Panc1 (cell line): ENCODE measurements around the gene EEF1A2. TPM values are rescaled to one million over a fixed set of nuclear protein-coding genes. Genes with fewer than 3 reads are reported as not detected.

Experiments used
- ATAC-seq: fragments of 200-7000 bp; cut with Tn5 transposase; 2 replicates; pipeline ENCODE4 v1.9.1; 2020; ENCODE audit warnings: mild to moderate bottlenecking, moderate library complexity
- BruUV-seq: library from RNA; stranded (reverse); fragments of 400-500 nt; replicated peaks from 2 replicates; lab custom pipeline; 2021; lab: Mats Ljungman, UMichigan
- CTCF ChIA-PET: fragments of 300-600 bp; sonication (Branson Sonifier 250); formaldehyde crosslinking; loops from one replicate; lab custom pipeline; 2022; ENCODE audit warnings: antibody characterized with exemption; lab: Charles Lee
- POLR2A ChIA-PET: fragments of 300-600 bp; sonication (Branson Sonifier 250); formaldehyde crosslinking; loops from one replicate; lab custom pipeline; 2022; ENCODE audit warnings: antibody characterized with exemption; lab: Charles Lee
- DNase-seq: peaks from one replicate; pipeline ENCODE4 v3.0.0-alpha.2; 2010; ENCODE audit warnings: low read depth, low spot score
- H3K27ac ChIP-seq: 2 replicates; pipeline ENCODE4 v1.5.1; 2011; ENCODE audit warnings: mild to moderate bottlenecking, low read length, inconsistent platforms
- H3K27me3 ChIP-seq: fragments of 200-500 bp; sonication (Bioruptor generic); 2 replicates; pipeline ENCODE4 v1.6.0; 2014; ENCODE audit warnings: low read length, inconsistent platforms; ENCODE audit not compliant: control insufficient read depth, insufficient read depth
- H3K36me3 ChIP-seq: fragments of 200-500 bp; sonication (Bioruptor generic); 2 replicates; pipeline ENCODE4 v1.5.1; 2014; ENCODE audit warnings: inconsistent platforms, mild to moderate bottlenecking, low read length, moderate library complexity; ENCODE audit not compliant: control insufficient read depth, insufficient read depth
- H3K4me1 ChIP-seq: 2 replicates; pipeline ENCODE4 v1.5.1; 2011; ENCODE audit warnings: inconsistent platforms, mild to moderate bottlenecking, low read length, moderate library complexity; ENCODE audit not compliant: control insufficient read depth, insufficient read depth
- H3K4me3 ChIP-seq, 2 experiments: 2 replicates each; pipeline ENCODE4 v1.5.1; 2011 to 2012; ENCODE audit warnings: low read depth in 2 of 2, low read length in 2 of 2, mild to moderate bottlenecking in 2 of 2, inconsistent platforms in 1 of 2, moderate library complexity in 1 of 2
- H3K9me3 ChIP-seq: fragments of 200-500 bp; sonication (Bioruptor generic); 2 replicates; pipeline ENCODE4 v1.5.1; 2014; ENCODE audit warnings: low read depth, mild to moderate bottlenecking, inconsistent platforms, low read length, moderate library complexity; ENCODE audit not compliant: control insufficient read depth, insufficient read depth
- POLR2AphosphoS5 ChIP-seq: IDR thresholded peaks from 2 replicates; pipeline ENCODE4 v1.6.1; 2012; ENCODE audit warnings: mild to moderate bottlenecking, low read depth, low read length, moderate library complexity
- SIN3A ChIP-seq: IDR thresholded peaks from 2 replicates; pipeline ENCODE4 v1.6.1; 2012; ENCODE audit warnings: low read depth, mild to moderate bottlenecking, low read length, moderate library complexity, borderline replicate concordance; ENCODE audit not compliant: insufficient read depth
- TCF7L2 ChIP-seq: IDR thresholded peaks from 2 replicates; pipeline ENCODE4 v1.6.1; 2011; ENCODE audit warnings: mild to moderate bottlenecking, low read depth, low read length, inconsistent platforms
- in situ Hi-C: cut with HindIII; loops from 2 replicates; pipeline ENCODE4 v1.10.0; 2016; ENCODE audit warnings: low sequenced_read_pairs, low pct_unique_long_range_greater_than_20kb
- intact Hi-C: fragments of 100-400 bp; cut with micrococcal nuclease; formaldehyde crosslinking; loops from one replicate; pipeline ENCODE4 v1.10.0; 2022; ENCODE audit not compliant: unreplicated experiment
- total RNA-seq: library from RNA; stranded (reverse); gene quantifications from one replicate; pipeline ENCODE4 v1.2.1, GENCODE V29; 2021; ENCODE audit not compliant: unreplicated experiment
- TF ChIP-seq, protein P1 (sequence below): fragments of 450-650 bp; IDR thresholded peaks from 2 replicates; pipeline ENCODE4 v1.5.1; 2017; ENCODE audit warnings: mild to moderate bottlenecking
- TF ChIP-seq, protein P2 (sequence below), 2 experiments: IDR thresholded peaks; 2 replicates each; pipeline ENCODE4 v1.6.1; 2011 to 2012; ENCODE audit warnings: low read depth in 2 of 2, control low read depth in 1 of 2, low read length in 1 of 2, mild to moderate bottlenecking in 1 of 2, moderate library complexity in 1 of 2; ENCODE audit not compliant: insufficient read depth in 1 of 2

EEF1A2 gene
- total RNA-seq, 1 experiment from 2014 or later: 178 TPM

DNA sequence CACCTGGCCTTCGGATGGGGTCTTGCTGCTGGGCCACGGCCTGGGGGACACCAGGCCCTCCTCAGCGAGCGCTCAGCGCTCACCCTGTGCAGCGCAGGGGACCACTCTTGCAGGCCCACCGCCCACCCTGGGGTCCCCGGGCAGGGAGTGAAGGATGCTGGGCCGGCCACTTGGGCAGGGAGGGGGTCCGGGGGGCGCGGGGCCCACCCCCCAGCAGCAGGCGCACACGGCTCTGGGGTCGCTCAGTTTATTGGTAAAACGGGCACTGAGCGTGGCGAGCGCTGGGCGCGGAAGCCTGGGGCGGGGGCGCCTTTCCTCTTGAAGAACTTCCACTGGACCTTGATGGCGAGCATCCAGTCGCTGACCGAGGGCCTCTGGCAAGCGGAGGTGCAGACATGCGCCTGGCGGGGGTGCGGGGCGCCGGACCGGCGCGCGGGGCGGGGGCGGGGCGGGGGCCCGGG is 11.1 kb downstream of the EEF1A2 start:
- Histone ChIP-seq H3K27ac (no peak overlapping the region), H3K36me3 (no peaks in the 10 kb centered on the region), H3K27me3 (no peaks in the 10 kb centered on the region), H3K4me1 (peaks cover 18% of the 10 kb centered on the region), H3K4me3 (no peak overlapping the region), H3K9me3 (no peaks in the 10 kb centered on the region)
- TF ChIP-seq, protein P1, sequence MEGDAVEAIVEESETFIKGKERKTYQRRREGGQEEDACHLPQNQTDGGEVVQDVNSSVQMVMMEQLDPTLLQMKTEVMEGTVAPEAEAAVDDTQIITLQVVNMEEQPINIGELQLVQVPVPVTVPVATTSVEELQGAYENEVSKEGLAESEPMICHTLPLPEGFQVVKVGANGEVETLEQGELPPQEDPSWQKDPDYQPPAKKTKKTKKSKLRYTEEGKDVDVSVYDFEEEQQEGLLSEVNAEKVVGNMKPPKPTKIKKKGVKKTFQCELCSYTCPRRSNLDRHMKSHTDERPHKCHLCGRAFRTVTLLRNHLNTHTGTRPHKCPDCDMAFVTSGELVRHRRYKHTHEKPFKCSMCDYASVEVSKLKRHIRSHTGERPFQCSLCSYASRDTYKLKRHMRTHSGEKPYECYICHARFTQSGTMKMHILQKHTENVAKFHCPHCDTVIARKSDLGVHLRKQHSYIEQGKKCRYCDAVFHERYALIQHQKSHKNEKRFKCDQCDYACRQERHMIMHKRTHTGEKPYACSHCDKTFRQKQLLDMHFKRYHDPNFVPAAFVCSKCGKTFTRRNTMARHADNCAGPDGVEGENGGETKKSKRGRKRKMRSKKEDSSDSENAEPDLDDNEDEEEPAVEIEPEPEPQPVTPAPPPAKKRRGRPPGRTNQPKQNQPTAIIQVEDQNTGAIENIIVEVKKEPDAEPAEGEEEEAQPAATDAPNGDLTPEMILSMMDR: no peak
- TF ChIP-seq SIN3A (no peak), TCF7L2 (no peak), POLR2AphosphoS5 (no peak)
- TF ChIP-seq, protein P2, sequence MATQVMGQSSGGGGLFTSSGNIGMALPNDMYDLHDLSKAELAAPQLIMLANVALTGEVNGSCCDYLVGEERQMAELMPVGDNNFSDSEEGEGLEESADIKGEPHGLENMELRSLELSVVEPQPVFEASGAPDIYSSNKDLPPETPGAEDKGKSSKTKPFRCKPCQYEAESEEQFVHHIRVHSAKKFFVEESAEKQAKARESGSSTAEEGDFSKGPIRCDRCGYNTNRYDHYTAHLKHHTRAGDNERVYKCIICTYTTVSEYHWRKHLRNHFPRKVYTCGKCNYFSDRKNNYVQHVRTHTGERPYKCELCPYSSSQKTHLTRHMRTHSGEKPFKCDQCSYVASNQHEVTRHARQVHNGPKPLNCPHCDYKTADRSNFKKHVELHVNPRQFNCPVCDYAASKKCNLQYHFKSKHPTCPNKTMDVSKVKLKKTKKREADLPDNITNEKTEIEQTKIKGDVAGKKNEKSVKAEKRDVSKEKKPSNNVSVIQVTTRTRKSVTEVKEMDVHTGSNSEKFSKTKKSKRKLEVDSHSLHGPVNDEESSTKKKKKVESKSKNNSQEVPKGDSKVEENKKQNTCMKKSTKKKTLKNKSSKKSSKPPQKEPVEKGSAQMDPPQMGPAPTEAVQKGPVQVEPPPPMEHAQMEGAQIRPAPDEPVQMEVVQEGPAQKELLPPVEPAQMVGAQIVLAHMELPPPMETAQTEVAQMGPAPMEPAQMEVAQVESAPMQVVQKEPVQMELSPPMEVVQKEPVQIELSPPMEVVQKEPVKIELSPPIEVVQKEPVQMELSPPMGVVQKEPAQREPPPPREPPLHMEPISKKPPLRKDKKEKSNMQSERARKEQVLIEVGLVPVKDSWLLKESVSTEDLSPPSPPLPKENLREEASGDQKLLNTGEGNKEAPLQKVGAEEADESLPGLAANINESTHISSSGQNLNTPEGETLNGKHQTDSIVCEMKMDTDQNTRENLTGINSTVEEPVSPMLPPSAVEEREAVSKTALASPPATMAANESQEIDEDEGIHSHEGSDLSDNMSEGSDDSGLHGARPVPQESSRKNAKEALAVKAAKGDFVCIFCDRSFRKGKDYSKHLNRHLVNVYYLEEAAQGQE (IDR thresholded peaks at IDR 0.05; ENCODE audit: insufficient read depth in 1 of 2, low read depth in 2 of 2, low read length in 1 of 2): no peak
- POLR2A ChIA-PET: no interaction called here
- CTCF ChIA-PET: no interaction called here
- intact Hi-C loops (no loop called here), in situ Hi-C loops (no loop called here)
- BruUV-seq: no TSS peak
- DNase-seq (no peak), ATAC-seq (no peak)

DNA sequence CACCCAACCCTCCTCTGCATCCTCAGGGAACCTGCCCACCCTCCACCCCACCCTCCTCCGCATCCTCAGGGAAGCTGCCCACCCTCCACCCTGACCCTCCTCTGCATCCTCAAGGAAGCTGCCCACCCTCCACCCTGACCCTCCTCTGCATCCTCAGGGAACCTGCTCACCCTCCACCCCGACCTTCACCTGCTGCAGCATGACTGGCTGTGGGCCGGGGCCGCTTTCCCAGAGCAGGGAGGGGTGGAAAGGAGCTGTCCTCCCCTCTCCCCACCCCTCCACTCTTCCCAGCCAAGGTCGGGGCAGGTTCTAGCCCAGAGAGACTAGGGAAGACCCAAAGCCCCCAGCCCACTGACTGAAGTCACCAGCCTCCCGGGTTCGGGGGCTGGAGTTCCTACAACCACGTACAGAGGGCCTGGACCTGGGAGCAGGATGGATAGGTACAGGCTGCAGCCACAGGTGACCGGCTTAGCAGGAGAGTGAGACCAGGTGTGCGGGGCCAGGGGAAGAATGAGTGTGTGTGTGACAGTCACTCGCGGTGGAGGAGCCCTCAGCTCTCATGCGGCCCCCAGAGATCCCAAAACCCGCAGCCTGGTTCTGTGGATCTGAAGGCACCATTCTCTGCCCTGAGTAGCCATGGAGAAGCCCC is 11.6 kb downstream of the EEF1A2 start:
- Histone ChIP-seq H3K36me3 (no peaks in the 10 kb centered on the region), H3K27me3 (no peaks in the 10 kb centered on the region), H3K4me3 (no peak overlapping the region), H3K4me1 (peaks cover 20% of the 10 kb centered on the region), H3K27ac (no peak overlapping the region), H3K9me3 (no peaks in the 10 kb centered on the region)
- CTCF ChIA-PET: no interaction called here
- TF ChIP-seq, protein P2 (IDR thresholded peaks at IDR 0.05; ENCODE audit: insufficient read depth in 1 of 2, low read depth in 2 of 2, low read length in 1 of 2): no peak
- TF ChIP-seq TCF7L2 (no peak), SIN3A (no peak), POLR2AphosphoS5 (no peak)
- TF ChIP-seq, protein P1: no peak
- in situ Hi-C loops (no loop called here), intact Hi-C loops (no loop called here)
- no peak for ATAC-seq
- POLR2A ChIA-PET: no interaction called here
- no TSS peak for BruUV-seq
- DNase-seq: no peak
